Left lung (tissue), 10 donors: ENCODE data around the gene CPT2. TPM values are rescaled to one million over a fixed set of nuclear protein-coding genes. Genes with fewer than 3 reads are reported as not detected.

Experiments
- ATAC-seq: fragments of 200-7000 bp; cut with Tn5 transposase; one replicate; pipeline ENCODE4 v1.9.1; 2020; ENCODE audit warnings: moderate library complexity
- DNase-seq, 4 donors: peaks; one replicate each; pipeline ENCODE4 v3.0.0-alpha.2; 2013 to 2020
- H3K27ac ChIP-seq, 2 donors: fragments of 200-600 bp; sonication (generic) in 1 of 2; one replicate each; pipeline versions ENCODE4 v1.5.0 to v1.8.0; 2020 to 2021
- H3K27me3 ChIP-seq, 2 donors: fragments of 200-600 bp; sonication (generic) in 1 of 2; one replicate each; pipeline versions ENCODE4 v1.5.0 to v1.8.0; 2020 to 2021
- H3K36me3 ChIP-seq, 2 donors: fragments of 200-600 bp; sonication (generic) in 1 of 2; one replicate each; pipeline versions ENCODE4 v1.5.0 to v1.8.0; 2020 to 2021
- H3K4me1 ChIP-seq, 2 donors: fragments of 200-600 bp; one replicate each; pipeline ENCODE4 v1.8.0; 2021
- H3K4me3 ChIP-seq, 2 donors: fragments of 200-600 bp; sonication (generic) in 1 of 2; one replicate each; pipeline versions ENCODE4 v1.5.0 to v1.8.0; 2020 to 2021; ENCODE audit warnings: mild to moderate bottlenecking in 1 of 2
- H3K9me3 ChIP-seq, 2 donors: fragments of 200-600 bp; sonication (generic) in 1 of 2; one replicate each; pipeline versions ENCODE4 v1.5.0 to v1.8.0; 2020 to 2021
- intact Hi-C, 2 donors: fragments of 100-400 bp; cut with DNase I; formaldehyde crosslinking; loops; one replicate each; pipeline versions ENCODE4 v1.11.2 to v1.14.2; 2022
- polyA plus RNA-seq, 6 donors: library from polyadenylated mRNA; unstranded; fragments of 120-200 nt; gene quantifications; one replicate each; pipeline ENCODE4 v1.2.1, GENCODE V29; 2013; ENCODE audit not compliant: insufficient read length in 6 of 6
- total RNA-seq, 2 donors: library from RNA; stranded (reverse); fragmentation: NEBNext Ultra II Directional; extraction: Animal tissue kit (Norgen Biotek cat#: 25700); gene quantifications; one replicate each; pipeline ENCODE4 v1.2.1, GENCODE V29; 2021
- TF ChIP-seq, protein P1 (sequence below), 2 donors: fragments of 200-600 bp; sonication (generic) in 1 of 2; IDR thresholded peaks; one replicate each; pipeline versions ENCODE4 v1.5.0 to v1.8.0; 2021; ENCODE audit warnings: antibody characterized with exemption in 2 of 2
- donor health status: DM: no; HTN: yes; CAD: no.
- donor health status: DM: no; HTN: no; CAD: no.

The CPT2 gene
- total and polyA plus RNA-seq, 8 donors = 16.0 to 31.4 (median 18.3) TPM

DNA sequence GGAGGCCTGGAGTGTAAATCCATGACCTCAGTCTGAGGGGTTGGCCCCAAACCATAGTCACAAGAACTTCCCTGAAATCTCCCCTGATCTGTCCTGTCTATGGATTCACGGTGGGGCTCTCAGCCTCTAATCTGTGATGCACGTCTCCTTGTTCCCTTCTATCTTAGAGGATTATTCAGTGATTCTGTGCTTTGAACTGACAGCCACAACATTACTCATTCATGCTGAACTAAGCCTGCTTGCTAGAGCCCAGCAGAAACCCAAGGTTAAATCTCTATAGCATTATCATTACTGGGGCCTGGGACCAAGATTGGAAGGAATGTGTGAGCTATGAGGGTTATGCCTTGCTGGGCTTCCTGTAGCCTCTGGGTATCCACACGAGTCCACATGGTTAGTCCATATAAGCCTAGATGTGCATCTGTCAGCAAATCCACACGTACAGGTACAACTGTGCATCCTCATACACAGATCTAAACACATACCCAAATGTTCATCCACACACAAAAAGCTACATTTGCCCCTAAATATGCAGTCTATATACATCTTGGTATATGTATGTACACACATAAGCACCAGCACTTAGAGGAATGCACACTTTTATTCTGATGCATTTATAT lies 64.1 kb downstream of the CPT2 start:
- Histone ChIP-seq H3K9me3 (no peaks in the 10 kb centered on the region), H3K4me3 (no peak overlapping the region), H3K4me1 (no peaks in the 10 kb centered on the region), H3K27me3 (no peaks in the 10 kb centered on the region), H3K27ac (no peak overlapping the region), H3K36me3 (peaks cover 0 to 89% of the 10 kb centered on the region in 2 donors)
- intact Hi-C loops = no loop called here
- ATAC-seq (no peak), DNase-seq (no peak)
- TF ChIP-seq, protein P1, sequence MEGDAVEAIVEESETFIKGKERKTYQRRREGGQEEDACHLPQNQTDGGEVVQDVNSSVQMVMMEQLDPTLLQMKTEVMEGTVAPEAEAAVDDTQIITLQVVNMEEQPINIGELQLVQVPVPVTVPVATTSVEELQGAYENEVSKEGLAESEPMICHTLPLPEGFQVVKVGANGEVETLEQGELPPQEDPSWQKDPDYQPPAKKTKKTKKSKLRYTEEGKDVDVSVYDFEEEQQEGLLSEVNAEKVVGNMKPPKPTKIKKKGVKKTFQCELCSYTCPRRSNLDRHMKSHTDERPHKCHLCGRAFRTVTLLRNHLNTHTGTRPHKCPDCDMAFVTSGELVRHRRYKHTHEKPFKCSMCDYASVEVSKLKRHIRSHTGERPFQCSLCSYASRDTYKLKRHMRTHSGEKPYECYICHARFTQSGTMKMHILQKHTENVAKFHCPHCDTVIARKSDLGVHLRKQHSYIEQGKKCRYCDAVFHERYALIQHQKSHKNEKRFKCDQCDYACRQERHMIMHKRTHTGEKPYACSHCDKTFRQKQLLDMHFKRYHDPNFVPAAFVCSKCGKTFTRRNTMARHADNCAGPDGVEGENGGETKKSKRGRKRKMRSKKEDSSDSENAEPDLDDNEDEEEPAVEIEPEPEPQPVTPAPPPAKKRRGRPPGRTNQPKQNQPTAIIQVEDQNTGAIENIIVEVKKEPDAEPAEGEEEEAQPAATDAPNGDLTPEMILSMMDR (IDR thresholded peaks at IDR 0.05) = no peak

GRCh38 chr1:53262000-53262399 lies 65.4 kb downstream of the CPT2 start:
- intact Hi-C loops = no loop called here

More at GRCh38 chr1:53262000-53262399, 65.4 kb downstream of the CPT2 start:
- H3K27ac ChIP-seq = no peak overlapping the region
- H3K4me3 ChIP-seq = no peak overlapping the region
- peaks cover 0 to 92% of the 10 kb centered on the region in 2 donors for H3K36me3 ChIP-seq
- H3K4me1 ChIP-seq = no peaks in the 10 kb centered on the region
- no peaks in the 10 kb centered on the region for H3K27me3 ChIP-seq
- TF ChIP-seq, protein P1 (IDR thresholded peaks at IDR 0.05) = no peak
- ATAC-seq = no peak
- no peaks in the 10 kb centered on the region for H3K9me3 ChIP-seq
- DNase-seq = no peak

Other genes with a start within 250 kb of the CPT2 start
- 10 to 100 TPM; 48.7 to 48.8 TPM for gene PODN, start 134.6 kb upstream of the CPT2 start, total RNA-seq
- gene PODN, start 134.6 kb upstream of the CPT2 start, polyA plus RNA-seq = 10 to 100 TPM; 10.5 to 13.8 (median 11.4) TPM
- gene SLC1A7, start 54.2 kb upstream of the CPT2 start, total RNA-seq = 1 to 10 TPM in 1 of 2 donors, under 1 TPM in 1; 0.44 to 1.2 TPM
- gene SLC1A7, start 54.2 kb upstream of the CPT2 start, polyA plus RNA-seq = under 1 TPM; 0.38 to 0.66 (median 0.56) TPM
- 10 to 100 TPM; 50.5 to 55.4 TPM for gene CZIB, start 23.8 kb downstream of the CPT2 start, total RNA-seq
- 100 to 1,000 TPM in 2 of 6 donors, 10 to 100 TPM in 4; 91.0 to 103 (median 96.1) TPM for gene CZIB, start 23.8 kb downstream of the CPT2 start, polyA plus RNA-seq
- gene MAGOH, start 41.7 kb downstream of the CPT2 start, total RNA-seq = 10 to 100 TPM; 31.8 to 33.9 TPM
- 10 to 100 TPM; 71.9 to 88.3 (median 80.5) TPM for gene MAGOH, start 41.7 kb downstream of the CPT2 start, polyA plus RNA-seq
- 10 to 100 TPM in 1 of 2 donors, 1 to 10 TPM in 1; 7.6 to 36.6 TPM for gene LRP8, start 131.2 kb downstream of the CPT2 start, total RNA-seq
- 10 to 100 TPM in 2 of 6 donors, 1 to 10 TPM in 4; 6.8 to 17.7 (median 9.3) TPM for gene LRP8, start 131.2 kb downstream of the CPT2 start, polyA plus RNA-seq